ENCODE measurements around the gene PTGES.

Gene PTGES

DNA sequence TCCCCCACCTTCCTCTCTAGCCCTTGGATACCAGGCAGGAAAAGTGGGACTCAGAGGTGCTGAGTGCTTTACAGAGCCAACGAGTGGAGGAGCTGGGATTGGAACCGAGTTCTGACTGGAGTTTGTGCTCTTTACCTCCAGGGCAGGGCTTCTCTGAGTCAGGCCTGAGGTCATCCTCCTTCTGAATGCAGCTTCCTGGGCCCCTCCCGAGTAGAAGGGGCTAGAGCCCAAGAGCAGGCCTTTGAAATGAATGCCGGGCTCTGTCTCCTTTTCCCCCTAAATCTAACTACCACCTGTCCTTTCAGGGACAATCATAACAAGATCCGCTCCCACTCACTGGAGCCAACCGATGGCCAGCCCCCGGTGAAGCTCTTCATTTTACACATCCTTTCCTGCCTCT is 12.7 kb downstream of the PTGES start:
- TF ChIP-seq, protein P1, sequence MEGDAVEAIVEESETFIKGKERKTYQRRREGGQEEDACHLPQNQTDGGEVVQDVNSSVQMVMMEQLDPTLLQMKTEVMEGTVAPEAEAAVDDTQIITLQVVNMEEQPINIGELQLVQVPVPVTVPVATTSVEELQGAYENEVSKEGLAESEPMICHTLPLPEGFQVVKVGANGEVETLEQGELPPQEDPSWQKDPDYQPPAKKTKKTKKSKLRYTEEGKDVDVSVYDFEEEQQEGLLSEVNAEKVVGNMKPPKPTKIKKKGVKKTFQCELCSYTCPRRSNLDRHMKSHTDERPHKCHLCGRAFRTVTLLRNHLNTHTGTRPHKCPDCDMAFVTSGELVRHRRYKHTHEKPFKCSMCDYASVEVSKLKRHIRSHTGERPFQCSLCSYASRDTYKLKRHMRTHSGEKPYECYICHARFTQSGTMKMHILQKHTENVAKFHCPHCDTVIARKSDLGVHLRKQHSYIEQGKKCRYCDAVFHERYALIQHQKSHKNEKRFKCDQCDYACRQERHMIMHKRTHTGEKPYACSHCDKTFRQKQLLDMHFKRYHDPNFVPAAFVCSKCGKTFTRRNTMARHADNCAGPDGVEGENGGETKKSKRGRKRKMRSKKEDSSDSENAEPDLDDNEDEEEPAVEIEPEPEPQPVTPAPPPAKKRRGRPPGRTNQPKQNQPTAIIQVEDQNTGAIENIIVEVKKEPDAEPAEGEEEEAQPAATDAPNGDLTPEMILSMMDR (IDR thresholded peaks at IDR 0.05; ENCODE audit: control insufficient read depth, extremely low read depth, insufficient read depth) = no peak
- no peak for DNase-seq (ENCODE audit: low read depth)
- H3K4me3 ChIP-seq (ENCODE audit: low read depth, low read length) = no peak overlapping the region

DNA sequence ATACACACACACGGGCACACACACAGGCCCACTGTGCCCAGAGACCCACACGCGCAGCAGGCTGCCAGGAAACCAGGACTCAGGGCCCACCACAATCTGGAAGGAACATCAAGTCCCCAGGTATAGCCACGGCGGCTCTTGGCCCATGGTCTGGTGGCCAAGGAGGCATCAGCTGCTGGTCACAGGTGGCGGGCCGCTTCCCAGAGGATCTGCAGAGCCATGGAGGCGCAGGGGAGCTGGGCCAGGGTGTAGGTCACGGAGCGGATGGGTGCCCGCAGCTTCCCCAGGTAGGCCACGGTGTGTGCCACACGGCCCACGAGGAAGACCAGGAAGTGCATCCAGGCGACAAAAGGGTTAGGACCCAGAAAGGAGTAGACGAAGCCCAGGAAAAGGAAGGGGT is 13.4 kb downstream of the PTGES start:
- DNase-seq (ENCODE audit: low read depth) = no peak
- H3K4me3 ChIP-seq (ENCODE audit: low read depth, low read length) = no peak overlapping the region
- TF ChIP-seq, protein P1 (IDR thresholded peaks at IDR 0.05; ENCODE audit: control insufficient read depth, extremely low read depth, insufficient read depth) = no peak

DNA sequence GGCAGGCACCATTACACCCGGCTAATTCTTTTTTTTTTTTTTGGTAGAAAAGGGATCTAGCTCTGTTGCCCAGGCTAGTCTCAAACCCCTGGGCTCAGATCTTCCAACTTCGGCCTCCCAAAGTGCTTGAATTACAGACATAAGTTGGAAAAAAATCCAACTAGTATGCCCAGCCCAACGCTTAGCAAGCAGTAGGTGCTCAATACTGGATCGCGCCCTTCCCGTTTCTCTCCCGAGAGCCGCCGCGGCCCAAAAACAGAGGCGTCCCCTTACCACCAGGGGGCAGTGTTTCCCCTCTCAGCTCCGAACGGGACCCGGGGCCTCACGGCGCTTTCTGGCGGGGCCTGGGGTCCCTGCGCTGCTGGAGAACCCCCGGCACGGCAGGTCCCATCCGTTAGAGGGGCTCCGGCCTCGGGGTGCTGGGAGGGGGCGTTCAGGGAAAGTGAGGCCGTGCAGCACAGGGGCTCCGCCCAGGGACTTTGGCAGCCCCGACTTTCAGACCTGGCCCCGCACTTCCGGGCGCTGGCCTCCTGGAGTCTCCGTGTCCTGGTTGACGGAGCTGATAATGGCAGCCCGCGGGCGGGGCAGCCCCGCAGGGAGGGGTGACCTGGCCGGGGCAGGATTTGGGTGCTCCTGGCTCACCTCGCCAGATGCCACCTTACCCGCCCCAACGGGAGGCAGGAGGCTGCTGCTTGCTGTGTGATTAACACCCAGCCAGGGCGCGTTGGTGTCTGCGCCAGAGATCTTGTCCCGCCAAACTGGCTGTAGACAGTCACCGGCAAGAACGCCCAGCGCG is 15.2 kb downstream of the PTGES start:
- DNase-seq (ENCODE audit: low read depth) = no peak
- TF ChIP-seq, protein P1 (IDR thresholded peaks at IDR 0.05; ENCODE audit: control insufficient read depth, extremely low read depth, insufficient read depth) = peak; percentile 83
- H3K4me3 ChIP-seq (ENCODE audit: low read depth, low read length) = peak overlapping the region; percentile 49

DNA sequence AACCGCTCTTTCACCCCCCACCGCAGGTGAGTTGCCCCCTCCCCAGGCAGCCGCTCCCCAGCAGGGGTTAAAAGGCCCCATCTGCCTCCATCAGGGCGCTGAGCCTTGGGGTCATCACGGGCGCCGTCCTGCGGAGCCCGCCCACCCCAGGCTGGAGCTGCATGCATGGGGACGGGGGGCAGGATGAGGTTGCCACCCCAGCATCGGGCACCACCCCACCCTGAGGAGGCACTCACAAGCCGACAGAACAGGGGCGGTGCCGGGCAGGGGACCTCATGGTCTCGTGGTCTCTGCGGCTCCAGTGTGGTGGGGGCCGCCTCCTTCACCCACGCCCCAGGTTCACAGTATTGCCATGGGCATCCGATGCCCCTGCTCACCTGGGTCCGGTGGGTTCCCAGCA is 16.5 kb downstream of the PTGES start:
- no peak overlapping the region for H3K4me3 ChIP-seq (ENCODE audit: low read depth, low read length)
- DNase-seq (ENCODE audit: low read depth) = no peak
- TF ChIP-seq, protein P1 (IDR thresholded peaks at IDR 0.05; ENCODE audit: control insufficient read depth, extremely low read depth, insufficient read depth) = no peak

DNA sequence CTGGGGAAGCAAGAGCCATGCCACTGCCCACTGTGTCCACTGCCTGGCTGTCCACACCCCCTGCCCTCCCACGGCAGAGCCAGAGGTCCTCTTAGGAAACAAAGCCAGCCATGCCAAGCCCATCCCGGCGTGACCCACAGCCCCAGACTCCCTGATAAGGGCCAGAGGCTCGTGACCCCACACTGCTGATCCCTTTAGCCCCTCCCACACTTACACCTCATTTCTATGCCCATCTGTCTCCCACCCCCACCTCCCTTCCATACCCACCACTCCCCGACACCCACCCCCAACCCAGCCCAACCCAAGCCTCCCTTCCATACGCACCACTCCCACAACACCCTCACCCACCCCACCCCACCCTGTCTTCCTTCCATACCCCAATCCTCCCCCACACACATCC is 17.3 kb downstream of the PTGES start:
- no peak overlapping the region for H3K4me3 ChIP-seq (ENCODE audit: low read depth, low read length)
- TF ChIP-seq, protein P1 (IDR thresholded peaks at IDR 0.05; ENCODE audit: control insufficient read depth, extremely low read depth, insufficient read depth) = no peak
- no peak for DNase-seq (ENCODE audit: low read depth)

DNA sequence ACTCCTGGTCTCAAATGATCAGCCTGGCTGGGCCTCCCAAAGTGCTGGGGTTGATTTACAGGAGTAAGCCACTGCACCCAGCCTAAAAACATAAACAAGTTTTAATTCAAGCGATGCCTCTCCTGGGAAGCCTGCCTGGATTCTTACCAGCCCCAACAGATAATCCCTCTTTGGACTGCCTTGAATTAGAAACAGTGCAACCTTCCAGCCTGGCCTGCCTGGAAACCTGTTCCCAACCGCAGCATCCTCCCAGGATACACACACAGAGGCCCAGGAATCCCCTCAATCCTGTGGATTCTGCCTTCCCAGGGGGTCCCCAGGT is 19.2 kb downstream of the PTGES start:
- H3K4me3 ChIP-seq (ENCODE audit: low read depth, low read length) = no peak overlapping the region
- DNase-seq (ENCODE audit: low read depth) = no peak
- TF ChIP-seq, protein P1 (IDR thresholded peaks at IDR 0.05; ENCODE audit: control insufficient read depth, extremely low read depth, insufficient read depth) = no peak
